DND-41 (cell line): ENCODE measurements around the gene ALS2.

Experiments used
- ATAC-seq: fragments of 200-7000 bp; cut with Tn5 transposase; 3 replicates; pipeline ENCODE4 v1.9.1; 2021; ENCODE audit warnings: low read depth; ENCODE audit not compliant: insufficient read depth
- DNase-seq: peaks from one replicate; pipeline ENCODE4 v3.0.0-alpha.2; 2020
- H2AFZ ChIP-seq: 2 replicates; pipeline ENCODE4 v1.6.0; 2012; ENCODE audit warnings: low read depth, low read length
- H3K27ac ChIP-seq: 2 replicates; pipeline ENCODE4 v1.5.1; 2012; ENCODE audit warnings: low read length, inconsistent platforms
- H3K27me3 ChIP-seq: fragments of 200-600 bp; sonication (generic); 2 replicates; pipeline ENCODE4 v1.6.0; 2012; ENCODE audit warnings: low read length, mild to moderate bottlenecking, inconsistent platforms; ENCODE audit not compliant: insufficient read depth, poor library complexity
- H3K36me3 ChIP-seq: 2 replicates; pipeline ENCODE4 v1.5.1; 2012; ENCODE audit warnings: low read length, inconsistent platforms; ENCODE audit not compliant: insufficient read depth
- H3K4me1 ChIP-seq: 2 replicates; pipeline ENCODE4 v1.5.1; 2012; ENCODE audit warnings: mild to moderate bottlenecking, low read length; ENCODE audit not compliant: insufficient read depth
- H3K4me2 ChIP-seq: 2 replicates; pipeline ENCODE4 v1.6.0; 2012; ENCODE audit warnings: mild to moderate bottlenecking, moderate library complexity, low read length, inconsistent platforms; ENCODE audit not compliant: insufficient read depth
- H3K4me3 ChIP-seq, 2 experiments: fragments of 200-600 bp in 1 of 2; shearing (Covaris generic) in 1 of 2; 2 replicates each; pipeline ENCODE4 v1.5.1; 2012 to 2016; ENCODE audit warnings: inconsistent platforms in 2 of 2, low read length in 2 of 2, mild to moderate bottlenecking in 2 of 2, low read depth in 1 of 2, moderate library complexity in 1 of 2
- H3K79me2 ChIP-seq: 2 replicates; pipeline ENCODE4 v1.6.0; 2012; ENCODE audit warnings: low read length, inconsistent platforms; ENCODE audit not compliant: insufficient read depth
- H3K9ac ChIP-seq: 2 replicates; pipeline ENCODE4 v1.6.0; 2012; ENCODE audit warnings: low read depth, mild to moderate bottlenecking, inconsistent platforms, low read length, moderate library complexity
- H3K9me3 ChIP-seq: 2 replicates; pipeline ENCODE4 v1.5.1; 2012; ENCODE audit warnings: low read length, moderate library complexity, mild to moderate bottlenecking, inconsistent platforms; ENCODE audit not compliant: insufficient read depth, severe bottlenecking
- H4K20me1 ChIP-seq: 2 replicates; pipeline ENCODE4 v1.6.0; 2012; ENCODE audit warnings: low read length; ENCODE audit not compliant: insufficient read depth
- CTCF ChIP-seq: IDR thresholded peaks from 2 replicates; pipeline ENCODE4 v1.5.1; 2012; ENCODE audit warnings: borderline replicate concordance, low read length, moderate library complexity, mild to moderate bottlenecking; ENCODE audit not compliant: poor library complexity, severe bottlenecking; ENCODE audit errors: extremely low read depth
- EZH2 ChIP-seq: IDR thresholded peaks from 3 replicates; pipeline ENCODE4 v1.6.1; 2012; ENCODE audit warnings: borderline replicate concordance, low read depth, mild to moderate bottlenecking, moderate library complexity, low read length, inconsistent platforms; ENCODE audit not compliant: severe bottlenecking

ALS2 gene

GRCh38 chr2:201735486-201735885 is 45.2 kb downstream of the ALS2 start:
- no peaks in the 10 kb centered on the region for H3K9me3 ChIP-seq
- H3K79me2 ChIP-seq: no peaks in the 10 kb centered on the region
- no peaks in the 10 kb centered on the region for H3K4me1 ChIP-seq
- H3K4me2 ChIP-seq: no peak overlapping the region
- ATAC-seq: no peak
- no peak overlapping the region for H3K4me3 ChIP-seq
- no peaks in the 10 kb centered on the region for H3K27me3 ChIP-seq
- H3K9ac ChIP-seq: no peak overlapping the region
- DNase-seq: no peak
- H2AFZ ChIP-seq: no peak overlapping the region
- H4K20me1 ChIP-seq: no peaks in the 10 kb centered on the region
- TF ChIP-seq CTCF (no peak), EZH2 (no peak)
- peaks cover 5% of the 10 kb centered on the region; the same call in 1 of the 2 replicates for H3K36me3 ChIP-seq
- H3K27ac ChIP-seq: no peak overlapping the region

- Histone ChIP-seq H3K4me3 (no peak overlapping the region), H3K36me3 (peaks cover 5% of the 10 kb centered on the region; the same call in 1 of the 2 replicates)
- no peak for ATAC-seq
Observed at GRCh38 chr2:201734111-201734510, 46.6 kb downstream of the ALS2 start.

GRCh38 chr2:201733544-201733943 is 47.2 kb downstream of the ALS2 start:
- H3K79me2 ChIP-seq: no peaks in the 10 kb centered on the region
- peaks cover 5% of the 10 kb centered on the region; the same call in 1 of the 2 replicates for H3K36me3 ChIP-seq
- ATAC-seq (no peak), DNase-seq (no peak)
- H4K20me1 ChIP-seq: no peaks in the 10 kb centered on the region
- H3K9ac ChIP-seq: no peak overlapping the region
- no peaks in the 10 kb centered on the region for H3K9me3 ChIP-seq
- no peak overlapping the region for H3K4me2 ChIP-seq
- no peak overlapping the region for H2AFZ ChIP-seq
- H3K27me3 ChIP-seq: no peaks in the 10 kb centered on the region
- H3K4me1 ChIP-seq: no peaks in the 10 kb centered on the region
- H3K4me3 ChIP-seq: no peak overlapping the region
- TF ChIP-seq CTCF (no peak), EZH2 (no peak)
- no peak overlapping the region for H3K27ac ChIP-seq

More at GRCh38 chr2:201734111-201734510, 46.6 kb downstream of the ALS2 start:
- Histone ChIP-seq H2AFZ (no peak overlapping the region), H3K79me2 (no peaks in the 10 kb centered on the region), H3K4me1 (no peaks in the 10 kb centered on the region), H3K9me3 (no peaks in the 10 kb centered on the region), H3K27ac (no peak overlapping the region), H3K9ac (no peak overlapping the region), H3K4me2 (no peak overlapping the region), H3K27me3 (no peaks in the 10 kb centered on the region), H4K20me1 (no peaks in the 10 kb centered on the region)
- no peak for DNase-seq
- TF ChIP-seq CTCF: no peak
